K562 (cell line): ENCODE results near the gene CCDC85B. TPM values are rescaled to one million over a fixed set of nuclear protein-coding genes. Genes with fewer than 3 reads are reported as not detected.

Experiments
- ATAC-seq: fragments of 200-7000 bp; cut with Tn5 transposase; 3 replicates; pipeline ENCODE4 v1.9.1; 2020; ENCODE audit warnings: moderate library complexity
- BruUV-seq: library from RNA; stranded (reverse); fragments of 400-500 nt; replicated peaks from 2 replicates; lab custom pipeline; 2021; lab: Mats Ljungman, UMichigan
- CTCF ChIA-PET: fragments of 300-600 bp; formaldehyde crosslinking; extraction: SDS; loops from one replicate; lab custom pipeline; 2021; ENCODE audit warnings: low intra/inter-chr PET ratio; lab: Yijun Ruan, JAX
- POLR2A ChIA-PET: fragments of 300-600, 350-650 bp; sonication (Branson Sonifier 250); formaldehyde crosslinking; extraction: SDS; loops from one replicate; lab custom pipeline; 2021; ENCODE audit warnings: antibody characterized with exemption, inconsistent platforms; lab: Yijun Ruan, JAX
- DNase-seq, 4 experiments: peaks; one replicate each; pipeline versions ENCODE4 v3.0.0 to v3.0.0-alpha.2; 2011 to 2018; ENCODE audit warnings: low spot score in 3 of 4, mixed read lengths in 3 of 4; ENCODE audit errors: extremely low read depth in 1 of 4
- FAIRE-seq: peaks from 2 replicates; lab custom pipeline; 2011; peaks lifted over from hg19 to GRCh38; lab: Jason Lieb, UNC
- H2AFZ ChIP-seq: 2 replicates; pipeline ENCODE4 v1.6.0; 2011; ENCODE audit warnings: low read depth, low read length, control low read depth, inconsistent platforms
- H3K27ac ChIP-seq: fragments of 200-600 bp; 3 replicates; pipeline ENCODE4 v1.8.0; 2011; ENCODE audit warnings: low read depth, mild to moderate bottlenecking, control low read depth, inconsistent platforms, low read length, moderate library complexity, mixed read lengths; ENCODE audit errors: extremely low read depth
- H3K27me3 ChIP-seq, 2 experiments: fragments of 300-600 bp in 1 of 2; 2 replicates in 1 of 2; 3 replicates in 1 of 2; pipeline versions ENCODE4 v1.6.0 to v1.8.0; 2011; ENCODE audit warnings: inconsistent platforms in 2 of 2, low read length in 2 of 2, mild to moderate bottlenecking in 1 of 2, mixed read lengths in 1 of 2, moderate library complexity in 1 of 2; ENCODE audit not compliant: control insufficient read depth in 2 of 2, insufficient read depth in 2 of 2
- H3K36me3 ChIP-seq: fragments of 300-600 bp; 3 replicates; pipeline ENCODE4 v1.8.0; 2011; ENCODE audit warnings: mild to moderate bottlenecking, low read length, inconsistent platforms; ENCODE audit not compliant: control insufficient read depth, insufficient read depth
- H3K4me1 ChIP-seq, 2 experiments: fragments of 200-600 bp in 1 of 2; replicated peaks in 1 of 2; 2 replicates in 1 of 2; 3 replicates in 1 of 2; pipeline versions ENCODE4 v1.5.1 to v1.8.0; 2011; ENCODE audit warnings: inconsistent platforms in 2 of 2, low read length in 2 of 2, mild to moderate bottlenecking in 1 of 2, mixed read lengths in 1 of 2, moderate library complexity in 1 of 2; ENCODE audit not compliant: control insufficient read depth in 2 of 2, insufficient read depth in 2 of 2
- H3K4me2 ChIP-seq: 2 replicates; pipeline ENCODE4 v1.6.1; 2011; ENCODE audit warnings: low read length, control low read depth, inconsistent platforms, mixed read lengths; ENCODE audit not compliant: insufficient read depth
- H3K4me3 ChIP-seq: fragments of 200-600 bp; sonication (generic), shearing (Covaris generic); 2 replicates; pipeline ENCODE4 v1.5.1; 2016; ENCODE audit warnings: control low read depth, inconsistent platforms
- H3K79me2 ChIP-seq: fragments of 200-600 bp; 3 replicates; pipeline ENCODE4 v1.8.0; 2011; ENCODE audit warnings: low read length, inconsistent platforms; ENCODE audit not compliant: control insufficient read depth, insufficient read depth
- H3K9ac ChIP-seq, 2 experiments: 2 replicates each; pipeline versions ENCODE4 v1.6.0 to v1.6.1; 2011; ENCODE audit warnings: low read depth in 2 of 2, low read length in 2 of 2, control low read depth in 1 of 2, inconsistent platforms in 1 of 2, mild to moderate bottlenecking in 1 of 2, mixed read lengths in 1 of 2; ENCODE audit not compliant: insufficient read depth in 1 of 2
- H3K9me1 ChIP-seq: one replicate; pipeline ENCODE4 v1.6.0; 2011; ENCODE audit warnings: inconsistent platforms, mild to moderate bottlenecking, low read length, moderate library complexity; ENCODE audit not compliant: control insufficient read depth, insufficient read depth
- H3K9me3 ChIP-seq: replicated peaks from 2 replicates; pipeline ENCODE4 v1.5.1; 2011; ENCODE audit warnings: low read depth, low read length, inconsistent platforms; ENCODE audit not compliant: control insufficient read depth, insufficient read depth
- H4K20me1 ChIP-seq: replicated peaks from 2 replicates; pipeline ENCODE4 v1.6.1; 2011; ENCODE audit warnings: low read length, inconsistent platforms, mixed read lengths; ENCODE audit not compliant: control insufficient read depth, insufficient read depth
- CCNT2 ChIP-seq: IDR thresholded peaks from 2 replicates; pipeline ENCODE4 v1.6.1; 2011; ENCODE audit warnings: borderline replicate concordance, low read depth, mild to moderate bottlenecking, moderate library complexity, mixed read lengths, low read length; ENCODE audit not compliant: insufficient read length; ENCODE audit errors: extremely low read depth
- POLR2G ChIP-seq: fragments of 200-400 bp; formaldehyde crosslinking; IDR thresholded peaks from 2 replicates; pipeline ENCODE4 v1.6.1; 2017; ENCODE audit warnings: low read depth, mild to moderate bottlenecking, antibody characterized with exemption, low read length, moderate library complexity
- POU5F1 ChIP-seq: fragments of 150-350 bp; IDR thresholded peaks from 2 replicates; pipeline ENCODE4 v1.6.1; 2014; ENCODE audit warnings: borderline replicate concordance, low read length, low read depth, mild to moderate bottlenecking; ENCODE audit not compliant: partially characterized antibody
- RBFOX2 ChIP-seq: fragments of 200-400 bp; formaldehyde crosslinking; IDR thresholded peaks from 2 replicates; pipeline ENCODE4 v1.6.1; 2017; ENCODE audit warnings: low read depth, mild to moderate bottlenecking, low read length, moderate library complexity
- SMC3 ChIP-seq: conservative IDR thresholded peaks from 2 replicates; pipeline ENCODE4 v1.6.1; 2011; ENCODE audit warnings: low read depth, low read length, improper control_type of control experiment; ENCODE audit not compliant: insufficient read depth
- SNIP1 ChIP-seq: fragments of 450-650 bp; IDR thresholded peaks from 2 replicates; pipeline ENCODE4 v1.7.1; 2017; ENCODE audit warnings: low read depth, mild to moderate bottlenecking
- STAT6 ChIP-seq: sonication (generic); formaldehyde crosslinking; IDR thresholded peaks from 2 replicates; pipeline ENCODE4 v1.8.1; 2023; ENCODE audit warnings: mild to moderate bottlenecking, missing genetic modification reagents
- WGBS: fragments of 100-300 bp; shearing (Covaris generic); methylation state at CpG from one replicate; pipeline ENCODE4 v1.1.6; 2016; ENCODE audit warnings: low coverage, mixed read lengths; ENCODE audit not compliant: insufficient coverage; ENCODE audit errors: missing lambda C conversion rate; 5-methylcytosine and 5-hydroxymethylcytosine counted together
- in situ Hi-C: fragments of 300-500 bp; cut with MboI; formaldehyde crosslinking; loops from 4 replicates; pipeline ENCODE4 v1.15.0; 2018; ENCODE audit warnings: inconsistent platforms, mixed read lengths
- intact Hi-C: fragments of 100-400 bp; cut with micrococcal nuclease; formaldehyde crosslinking; loops from 2 replicates; pipeline ENCODE4 v1.14.2; 2022
- polyA plus RNA-seq, 8 experiments: library from polyadenylated mRNA; depleted of rRNA in 4 of 8; stranded (reverse) in 5 of 8; unstranded in 3 of 8; fragments of >200 nt; fragmentation: Nextera tagmentation in 2 of 8; fragmentation: Illumina TruSeq in 1 of 8; extraction: Ambion mirVana in 2 of 8; extraction: Trizol in 1 of 8; gene quantifications; 2 replicates each; pipeline versions ENCODE4 v1.2.1 to v1.2.3, GENCODE V29; 2011 to 2014; ENCODE audit warnings: inconsistent platforms in 1 of 8, missing spikeins in 1 of 8
- total RNA-seq, 7 experiments: library from RNA; depleted of rRNA in 6 of 7; stranded (reverse); fragments of >200 nt in 6 of 7; fragmentation: Illumina TruSeq in 2 of 7; extraction: Trizol in 2 of 7; gene quantifications; 2 replicates each; pipeline versions ENCODE4 v1.2.1 to v1.2.3, GENCODE V29; 2011 to 2021; ENCODE audit warnings: low replicate concordance in 1 of 7
- TF ChIP-seq, protein P1 (sequence below): fragments of 250-450 bp; sonication (Bioruptor Pico); IDR thresholded peaks from 2 replicates; pipeline ENCODE4 v1.4.0; 2020
- TF ChIP-seq, protein P2 (sequence below), 2 experiments: IDR thresholded peaks; 2 replicates each; pipeline ENCODE4 v1.6.1; 2012; ENCODE audit warnings: improper control_type of control experiment in 2 of 2, low read depth in 2 of 2, low read length in 2 of 2, borderline replicate concordance in 1 of 2

Gene CCDC85B
- total and polyA plus RNA-seq, 9 of the 15 experiments (the other 6 are each of a cell fraction or from before 2014, with no cell fraction given): 0.14 to 138 (median 6.2) TPM

- no peaks in the 10 kb centered on the region for H3K9me1 ChIP-seq
- H3K27ac ChIP-seq: no peak overlapping the region
- ATAC-seq (no peak), FAIRE-seq (no peak), DNase-seq (no peak)
- no peaks in the 10 kb centered on the region for H3K9me3 ChIP-seq
- no TSS peak for BruUV-seq
- H3K9ac ChIP-seq: 0 out of 4 replicates have a peak overlapping the region, but pooled peaks of 1 of the 2 experiments have one; percentile 32
- peaks cover 4% of the 10 kb centered on the region; the same call in 2 of the 3 replicates for H3K79me2 ChIP-seq
- H3K27me3 ChIP-seq: no peaks in the 10 kb centered on the region
- ChIA-PET POLR2A (interaction anchor here (0.6 to 14.4 kb wide), 7 partner anchors 8 to 171 kb away, joined by 3 to 147 read pairs (median 6); partner anchors contain the start of gene MUS81), CTCF (interaction anchor here (2.7 kb wide), 1 partner anchor 106 kb away, joined by 24 read pairs; no protein-coding TSS in a partner anchor)
- no peak overlapping the region for H3K4me2 ChIP-seq
- H2AFZ ChIP-seq: no peak overlapping the region
- in situ Hi-C loops (loop anchor here (5.0 kb wide), 1 partner anchor 105 kb away; no protein-coding TSS in a partner anchor), intact Hi-C loops (no loop called here)
- H4K20me1 ChIP-seq: peaks cover 3% of the 10 kb centered on the region; the same call in 1 of the 2 replicates
- H3K4me1 ChIP-seq: peaks cover 6 to 30% of the 10 kb centered on the region in 2 experiments; a peak in 3 of 5 replicates
- WGBS: 91% methylated on average over 24 of the region's 30 CpGs
- TF ChIP-seq POU5F1 (no peak), SNIP1 (no peak), SMC3 (no peak), POLR2G (peak; percentile 45), STAT6 (no peak), RBFOX2 (peak; percentile 56), CCNT2 (no peak)
- TF ChIP-seq, protein P1, sequence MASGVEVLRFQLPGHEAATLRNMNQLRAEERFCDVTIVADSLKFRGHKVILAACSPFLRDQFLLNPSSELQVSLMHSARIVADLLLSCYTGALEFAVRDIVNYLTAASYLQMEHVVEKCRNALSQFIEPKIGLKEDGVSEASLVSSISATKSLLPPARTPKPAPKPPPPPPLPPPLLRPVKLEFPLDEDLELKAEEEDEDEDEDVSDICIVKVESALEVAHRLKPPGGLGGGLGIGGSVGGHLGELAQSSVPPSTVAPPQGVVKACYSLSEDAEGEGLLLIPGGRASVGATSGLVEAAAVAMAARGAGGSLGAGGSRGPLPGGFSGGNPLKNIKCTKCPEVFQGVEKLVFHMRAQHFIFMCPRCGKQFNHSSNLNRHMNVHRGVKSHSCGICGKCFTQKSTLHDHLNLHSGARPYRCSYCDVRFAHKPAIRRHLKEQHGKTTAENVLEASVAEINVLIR (CRISPR knock-in tag): no peak
- TF ChIP-seq, protein P2, sequence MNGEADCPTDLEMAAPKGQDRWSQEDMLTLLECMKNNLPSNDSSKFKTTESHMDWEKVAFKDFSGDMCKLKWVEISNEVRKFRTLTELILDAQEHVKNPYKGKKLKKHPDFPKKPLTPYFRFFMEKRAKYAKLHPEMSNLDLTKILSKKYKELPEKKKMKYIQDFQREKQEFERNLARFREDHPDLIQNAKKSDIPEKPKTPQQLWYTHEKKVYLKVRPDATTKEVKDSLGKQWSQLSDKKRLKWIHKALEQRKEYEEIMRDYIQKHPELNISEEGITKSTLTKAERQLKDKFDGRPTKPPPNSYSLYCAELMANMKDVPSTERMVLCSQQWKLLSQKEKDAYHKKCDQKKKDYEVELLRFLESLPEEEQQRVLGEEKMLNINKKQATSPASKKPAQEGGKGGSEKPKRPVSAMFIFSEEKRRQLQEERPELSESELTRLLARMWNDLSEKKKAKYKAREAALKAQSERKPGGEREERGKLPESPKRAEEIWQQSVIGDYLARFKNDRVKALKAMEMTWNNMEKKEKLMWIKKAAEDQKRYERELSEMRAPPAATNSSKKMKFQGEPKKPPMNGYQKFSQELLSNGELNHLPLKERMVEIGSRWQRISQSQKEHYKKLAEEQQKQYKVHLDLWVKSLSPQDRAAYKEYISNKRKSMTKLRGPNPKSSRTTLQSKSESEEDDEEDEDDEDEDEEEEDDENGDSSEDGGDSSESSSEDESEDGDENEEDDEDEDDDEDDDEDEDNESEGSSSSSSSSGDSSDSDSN (IDR thresholded peaks at IDR 0.05; ENCODE audit: borderline replicate concordance in 1 of 2, low read depth in 2 of 2, low read length in 2 of 2): no peak
- H3K4me3 ChIP-seq: no peak overlapping the region
- peaks cover 50% of the 10 kb centered on the region for H3K36me3 ChIP-seq
Measured at GRCh38 chr11:65882120-65883057, 8.1 kb upstream of the CCDC85B start.
